K562 (cell line): Measurements from ENCODE around the gene FAM20C. TPM values are rescaled to one million over a fixed set of nuclear protein-coding genes. Genes with fewer than 3 reads are reported as not detected.
"Not testable (repeated sequence)": the region's sequence is repeated elsewhere in the genome, so short reads cannot be mapped to it uniquely, and the experiment has no call there.

ENCODE experiments used
- ATAC-seq: fragments of 200-7000 bp; cut with Tn5 transposase; 3 replicates; pipeline ENCODE4 v1.9.1; 2020; ENCODE audit warnings: moderate library complexity
- BruUV-seq: library from RNA; stranded (reverse); fragments of 400-500 nt; replicated peaks from 2 replicates; lab custom pipeline; 2021; lab: Mats Ljungman, UMichigan
- CTCF ChIA-PET: fragments of 300-600 bp; formaldehyde crosslinking; extraction: SDS; loops from one replicate; lab custom pipeline; 2021; ENCODE audit warnings: low intra/inter-chr PET ratio; lab: Yijun Ruan, JAX
- POLR2A ChIA-PET: fragments of 300-600, 350-650 bp; sonication (Branson Sonifier 250); formaldehyde crosslinking; extraction: SDS; loops from one replicate; lab custom pipeline; 2021; ENCODE audit warnings: antibody characterized with exemption, inconsistent platforms; lab: Yijun Ruan, JAX
- DNase-seq, 4 experiments: peaks; one replicate each; pipeline versions ENCODE4 v3.0.0 to v3.0.0-alpha.2; 2011 to 2018; ENCODE audit warnings: low spot score in 3 of 4, mixed read lengths in 3 of 4; ENCODE audit errors: extremely low read depth in 1 of 4
- FAIRE-seq: peaks from 2 replicates; lab custom pipeline; 2011; peaks lifted over from hg19 to GRCh38; lab: Jason Lieb, UNC
- H2AFZ ChIP-seq: 2 replicates; pipeline ENCODE4 v1.6.0; 2011; ENCODE audit warnings: low read depth, low read length, control low read depth, inconsistent platforms
- H3K27ac ChIP-seq: fragments of 200-600 bp; 3 replicates; pipeline ENCODE4 v1.8.0; 2011; ENCODE audit warnings: low read depth, mild to moderate bottlenecking, control low read depth, inconsistent platforms, low read length, moderate library complexity, mixed read lengths; ENCODE audit errors: extremely low read depth
- H3K27me3 ChIP-seq, 2 experiments: fragments of 300-600 bp in 1 of 2; 2 replicates in 1 of 2; 3 replicates in 1 of 2; pipeline versions ENCODE4 v1.6.0 to v1.8.0; 2011; ENCODE audit warnings: inconsistent platforms in 2 of 2, low read length in 2 of 2, mild to moderate bottlenecking in 1 of 2, mixed read lengths in 1 of 2, moderate library complexity in 1 of 2; ENCODE audit not compliant: control insufficient read depth in 2 of 2, insufficient read depth in 2 of 2
- H3K36me3 ChIP-seq: fragments of 300-600 bp; 3 replicates; pipeline ENCODE4 v1.8.0; 2011; ENCODE audit warnings: mild to moderate bottlenecking, low read length, inconsistent platforms; ENCODE audit not compliant: control insufficient read depth, insufficient read depth
- H3K4me1 ChIP-seq, 2 experiments: fragments of 200-600 bp in 1 of 2; replicated peaks in 1 of 2; 2 replicates in 1 of 2; 3 replicates in 1 of 2; pipeline versions ENCODE4 v1.5.1 to v1.8.0; 2011; ENCODE audit warnings: inconsistent platforms in 2 of 2, low read length in 2 of 2, mild to moderate bottlenecking in 1 of 2, mixed read lengths in 1 of 2, moderate library complexity in 1 of 2; ENCODE audit not compliant: control insufficient read depth in 2 of 2, insufficient read depth in 2 of 2
- H3K4me2 ChIP-seq: 2 replicates; pipeline ENCODE4 v1.6.1; 2011; ENCODE audit warnings: low read length, control low read depth, inconsistent platforms, mixed read lengths; ENCODE audit not compliant: insufficient read depth
- H3K4me3 ChIP-seq: fragments of 200-600 bp; sonication (generic), shearing (Covaris generic); 2 replicates; pipeline ENCODE4 v1.5.1; 2016; ENCODE audit warnings: control low read depth, inconsistent platforms
- H3K79me2 ChIP-seq: fragments of 200-600 bp; 3 replicates; pipeline ENCODE4 v1.8.0; 2011; ENCODE audit warnings: low read length, inconsistent platforms; ENCODE audit not compliant: control insufficient read depth, insufficient read depth
- H3K9ac ChIP-seq, 2 experiments: 2 replicates each; pipeline versions ENCODE4 v1.6.0 to v1.6.1; 2011; ENCODE audit warnings: low read depth in 2 of 2, low read length in 2 of 2, control low read depth in 1 of 2, inconsistent platforms in 1 of 2, mild to moderate bottlenecking in 1 of 2, mixed read lengths in 1 of 2; ENCODE audit not compliant: insufficient read depth in 1 of 2
- H3K9me1 ChIP-seq: one replicate; pipeline ENCODE4 v1.6.0; 2011; ENCODE audit warnings: inconsistent platforms, mild to moderate bottlenecking, low read length, moderate library complexity; ENCODE audit not compliant: control insufficient read depth, insufficient read depth
- H3K9me3 ChIP-seq: replicated peaks from 2 replicates; pipeline ENCODE4 v1.5.1; 2011; ENCODE audit warnings: low read depth, low read length, inconsistent platforms; ENCODE audit not compliant: control insufficient read depth, insufficient read depth
- H4K20me1 ChIP-seq: replicated peaks from 2 replicates; pipeline ENCODE4 v1.6.1; 2011; ENCODE audit warnings: low read length, inconsistent platforms, mixed read lengths; ENCODE audit not compliant: control insufficient read depth, insufficient read depth
- SRF ChIP-seq, 2 experiments: fragments of 250-450, 450-650 bp in 1 of 2; sonication (Bioruptor Pico) in 1 of 2; sonication (generic) in 1 of 2; formaldehyde crosslinking; IDR thresholded peaks; 2 replicates each; pipeline versions ENCODE4 v1.5.0 to v1.5.1; 2020 to 2022; ENCODE audit warnings: mild to moderate bottlenecking in 1 of 2, missing genetic modification reagents in 1 of 2
- WGBS: fragments of 100-300 bp; shearing (Covaris generic); methylation state at CpG from one replicate; pipeline ENCODE4 v1.1.6; 2016; ENCODE audit warnings: low coverage, mixed read lengths; ENCODE audit not compliant: insufficient coverage; ENCODE audit errors: missing lambda C conversion rate; 5-methylcytosine and 5-hydroxymethylcytosine counted together
- in situ Hi-C: fragments of 300-500 bp; cut with MboI; formaldehyde crosslinking; loops from 4 replicates; pipeline ENCODE4 v1.15.0; 2018; ENCODE audit warnings: inconsistent platforms, mixed read lengths
- intact Hi-C: fragments of 100-400 bp; cut with micrococcal nuclease; formaldehyde crosslinking; loops from 2 replicates; pipeline ENCODE4 v1.14.2; 2022
- polyA plus RNA-seq, 8 experiments: library from polyadenylated mRNA; depleted of rRNA in 4 of 8; stranded (reverse) in 5 of 8; unstranded in 3 of 8; fragments of >200 nt; fragmentation: Nextera tagmentation in 2 of 8; fragmentation: Illumina TruSeq in 1 of 8; extraction: Ambion mirVana in 2 of 8; extraction: Trizol in 1 of 8; gene quantifications; 2 replicates each; pipeline versions ENCODE4 v1.2.1 to v1.2.3, GENCODE V29; 2011 to 2014; ENCODE audit warnings: inconsistent platforms in 1 of 8, missing spikeins in 1 of 8
- total RNA-seq, 7 experiments: library from RNA; depleted of rRNA in 6 of 7; stranded (reverse); fragments of >200 nt in 6 of 7; fragmentation: Illumina TruSeq in 2 of 7; extraction: Trizol in 2 of 7; gene quantifications; 2 replicates each; pipeline versions ENCODE4 v1.2.1 to v1.2.3, GENCODE V29; 2011 to 2021; ENCODE audit warnings: low replicate concordance in 1 of 7

The FAM20C gene
- total and polyA plus RNA-seq, 9 of the 15 experiments (the other 6 are each of a cell fraction or from before 2014, with no cell fraction given) = 0.09 TPM; not detected in 8

DNA sequence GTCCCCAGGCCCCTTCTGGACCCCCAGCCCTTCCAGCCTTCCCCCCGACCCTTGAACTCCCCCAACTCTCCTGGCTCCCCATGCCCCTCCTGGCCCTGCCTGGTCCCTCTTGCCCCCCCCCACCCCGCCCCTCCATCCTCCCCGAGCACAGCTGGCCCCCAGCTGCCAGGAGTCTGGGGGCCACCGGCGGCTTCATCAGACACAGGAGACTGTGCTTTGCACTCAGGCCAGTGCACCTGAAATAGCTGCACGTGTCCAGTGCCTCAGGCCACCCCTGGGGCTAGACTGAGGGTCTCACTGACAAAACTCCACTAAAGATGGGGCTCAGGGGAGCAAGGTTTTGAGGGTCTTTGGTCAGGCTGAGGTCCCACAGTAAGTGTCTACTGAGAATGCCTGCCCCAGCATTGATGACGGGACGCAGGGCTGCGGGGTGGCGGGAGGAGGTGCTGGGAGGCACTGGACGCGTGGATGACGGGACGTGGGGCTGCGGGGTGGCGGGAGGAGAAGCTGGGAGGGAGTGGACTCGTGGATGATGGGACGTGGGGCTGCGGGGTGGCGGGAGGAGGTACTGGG lies 104.1 kb downstream of the FAM20C start:
- CTCF ChIA-PET = no interaction called here
- no peak for TF ChIP-seq SRF (CRISPR knock-in tag; IDR thresholded peaks at IDR 0.05)
- Histone ChIP-seq H3K4me2 (no peak overlapping the region), H3K4me3 (no peak overlapping the region), H3K9me1 (peaks cover under 1% of the 10 kb centered on the region), H2AFZ (no peak overlapping the region), H3K27me3 (peaks cover 43 to 92% of the 10 kb centered on the region in 2 experiments), H3K36me3 (no peaks in the 10 kb centered on the region), H3K27ac (no peak overlapping the region), H3K4me1 (peaks cover 0 to 6% of the 10 kb centered on the region in 2 experiments; a peak in 1 of 5 replicates), H4K20me1 (peaks cover 12% of the 10 kb centered on the region), H3K79me2 (no peaks in the 10 kb centered on the region), H3K9ac (no peak overlapping the region), H3K9me3 (no peaks in the 10 kb centered on the region)
- no TSS peak for BruUV-seq
- POLR2A ChIA-PET = no interaction called here
- 11% methylated on average over 8 of the region's 20 CpGs for WGBS
- FAIRE-seq = no peak
- ATAC-seq = no peak
- in situ Hi-C loops = no loop called here
- no peak for DNase-seq
- intact Hi-C loops = no loop called here

DNA sequence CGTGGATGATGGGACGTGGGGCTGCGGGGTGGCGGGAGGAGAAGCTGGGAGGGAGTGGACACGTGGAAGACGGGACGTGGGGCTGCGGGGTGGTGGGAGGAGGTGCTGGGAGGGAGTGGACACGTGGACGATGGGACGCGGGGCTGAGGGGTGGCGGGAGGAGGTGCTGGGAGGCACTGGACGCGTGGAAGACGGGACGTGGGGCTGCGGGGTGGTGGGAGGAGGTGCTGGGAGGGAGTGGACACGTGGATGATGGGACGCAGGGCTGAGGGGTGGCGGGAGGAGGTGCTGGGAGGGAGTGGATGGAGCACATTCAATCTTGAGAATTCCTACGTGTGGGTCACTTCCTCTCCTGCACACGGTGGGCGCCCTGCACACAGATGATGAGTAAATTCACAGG lies 104.8 kb downstream of the FAM20C start:
- WGBS = 12% methylated on average over 9 of the region's 24 CpGs
- Histone ChIP-seq H4K20me1 (peaks cover 12% of the 10 kb centered on the region), H3K27me3 (peaks cover 36 to 92% of the 10 kb centered on the region in 2 experiments)
- BruUV-seq, H3K9me3 ChIP-seq, H3K4me3 ChIP-seq, H3K4me1 ChIP-seq, H3K4me2 ChIP-seq, H3K9me1 ChIP-seq, H3K9ac ChIP-seq, in situ Hi-C loops, H3K27ac ChIP-seq, ATAC-seq, FAIRE-seq, DNase-seq, H3K79me2 ChIP-seq, H3K36me3 ChIP-seq, intact Hi-C loops, H2AFZ ChIP-seq: not testable (repeated sequence)
- CTCF ChIA-PET = interaction anchor here (0.6 kb wide), 1 partner anchor 37 kb away, joined by 4 read pairs; no protein-coding TSS in a partner anchor
- POLR2A ChIA-PET = interaction anchor here (0.6 kb wide), 1 partner anchor 15 kb away, joined by 3 read pairs; no protein-coding TSS in a partner anchor
